AG08396 (cell line): ENCODE measurements around the gene ESYT3.
"Not testable (repeated sequence)": the region's sequence is repeated elsewhere in the genome, so short reads cannot be mapped to it uniquely, and the experiment has no call there.

Experiments used
- DNase-seq: peaks from one replicate; pipeline ENCODE4 v3.0.0; 2012; ENCODE audit warnings: low spot score, mixed read lengths

ESYT3 gene

DNA sequence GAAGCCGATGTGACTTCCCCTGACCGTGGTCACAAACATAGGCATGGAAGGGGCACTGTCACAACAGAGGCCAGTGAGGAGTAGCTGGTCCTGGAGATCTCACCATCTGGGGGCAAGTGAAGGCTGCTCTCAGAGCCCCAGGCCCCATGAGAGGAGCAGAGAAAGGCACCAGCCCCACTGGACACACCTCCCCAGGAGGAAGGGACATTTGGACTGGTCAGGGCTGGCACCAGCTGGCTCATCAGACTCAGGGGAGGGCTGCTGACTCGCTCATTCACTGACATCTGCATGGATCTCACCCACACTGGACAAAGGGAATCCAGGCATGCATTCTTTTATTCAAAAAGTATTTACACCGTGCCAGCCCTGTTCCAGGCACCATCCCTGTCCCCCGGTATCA, 26.8 kb downstream of the ESYT3 start:
- DNase-seq: no peak

GRCh38 chr3:138461896-138462295, 27.5 kb downstream of the ESYT3 start:
- no peak for DNase-seq

DNA sequence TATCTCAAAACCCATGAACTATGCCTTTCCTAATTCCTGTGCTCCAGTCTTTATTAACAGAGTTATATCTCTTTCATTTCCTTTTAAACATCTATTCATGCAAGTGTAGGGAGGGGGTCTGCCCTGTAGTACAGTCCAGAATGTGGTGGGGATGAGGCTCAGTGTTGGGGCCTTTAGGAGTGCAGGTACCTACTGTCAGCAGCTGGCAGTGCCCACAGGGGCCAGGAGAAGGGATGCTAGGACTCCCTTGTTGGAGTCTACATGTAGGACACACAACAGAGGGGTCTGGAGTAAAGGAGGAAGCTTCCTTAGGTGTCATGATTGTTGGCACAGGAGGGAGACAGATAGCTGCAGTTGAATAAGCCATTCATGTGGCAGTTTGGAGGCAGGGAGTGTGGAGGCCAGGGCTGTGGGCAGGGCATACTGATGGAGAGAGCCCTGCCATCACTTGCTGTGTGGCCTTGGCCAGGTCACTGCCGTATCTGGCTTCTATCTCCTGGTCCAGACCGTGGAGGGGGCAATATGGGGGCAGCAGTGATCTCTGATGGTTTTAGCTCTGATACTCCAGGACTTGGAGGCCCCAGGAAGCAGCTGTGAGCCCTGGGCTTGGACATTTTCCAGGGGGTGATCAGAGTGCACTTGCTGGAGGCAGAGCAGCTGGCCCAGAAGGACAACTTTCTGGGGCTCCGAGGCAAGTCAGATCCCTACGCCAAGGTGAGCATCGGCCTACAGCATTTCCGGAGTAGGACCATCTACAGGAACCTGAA, 29.5 kb downstream of the ESYT3 start:
- DNase-seq: no peak

DNA sequence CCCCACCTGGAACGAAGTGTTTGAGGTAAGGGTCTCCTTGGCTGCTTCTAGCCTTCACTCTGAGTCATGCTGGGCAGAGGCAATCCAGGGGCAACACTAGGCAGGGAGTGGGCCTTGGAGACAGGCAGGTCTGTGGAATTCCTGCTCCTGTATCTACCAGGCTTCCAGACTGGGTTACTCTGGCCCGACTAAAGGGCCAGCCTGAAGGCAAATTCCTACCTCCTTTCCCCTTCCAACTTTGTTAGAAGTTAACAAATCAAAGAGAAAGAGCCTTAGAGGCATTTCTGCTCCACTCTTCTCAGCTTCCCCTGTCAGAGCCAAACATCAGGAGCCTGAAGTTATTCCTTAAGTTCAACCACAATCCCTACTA, 30.1 kb downstream of the ESYT3 start:
- no peak for DNase-seq

DNA sequence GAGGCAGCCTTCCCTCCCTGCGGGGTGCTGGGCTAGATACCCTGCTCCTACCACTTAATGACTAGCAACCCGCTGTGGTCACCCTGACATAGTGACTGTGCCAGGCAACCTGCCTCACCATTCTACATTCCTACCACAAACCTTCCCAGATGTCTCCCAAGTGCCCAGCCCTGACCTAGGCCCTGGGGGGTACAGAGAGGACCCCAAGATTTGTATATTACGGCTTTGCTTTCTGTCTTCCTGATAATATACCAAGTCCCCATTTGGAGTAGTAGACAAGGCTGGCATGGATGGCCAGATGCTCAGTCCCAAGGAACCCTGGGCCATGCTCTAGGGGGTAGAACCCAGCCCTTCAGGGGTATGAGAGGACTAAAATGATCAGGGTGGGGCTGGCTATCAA, 31.0 kb downstream of the ESYT3 start:
- no peak for DNase-seq

DNA sequence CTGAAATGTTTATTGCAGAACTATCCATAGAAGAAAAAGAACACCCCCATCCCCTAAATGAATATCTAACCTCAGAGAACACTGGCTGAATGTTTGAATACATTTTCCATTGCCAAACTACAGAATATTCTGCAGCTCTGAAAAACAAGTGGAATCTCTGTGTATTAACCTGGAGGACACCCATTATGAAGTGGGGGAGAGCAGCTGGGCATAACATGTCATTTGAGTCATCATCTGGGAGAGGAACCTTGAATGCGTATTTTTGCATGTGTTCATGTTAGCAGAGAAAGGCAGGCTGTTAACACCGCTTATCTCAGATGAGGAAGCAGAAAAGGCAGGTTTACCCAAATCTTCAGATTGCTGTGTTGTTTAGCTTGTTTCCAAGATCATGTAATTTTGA, 31.5 kb downstream of the ESYT3 start:
- DNase-seq: no peak

GRCh38 chr3:138467931-138468330, 33.5 kb downstream of the ESYT3 start:
- DNase-seq: no peak

GRCh38 chr3:138468451-138468850, 34.0 kb downstream of the ESYT3 start:
- no peak for DNase-seq

GRCh38 chr3:138468886-138469285, 34.5 kb downstream of the ESYT3 start:
- DNase-seq: no peak

DNA sequence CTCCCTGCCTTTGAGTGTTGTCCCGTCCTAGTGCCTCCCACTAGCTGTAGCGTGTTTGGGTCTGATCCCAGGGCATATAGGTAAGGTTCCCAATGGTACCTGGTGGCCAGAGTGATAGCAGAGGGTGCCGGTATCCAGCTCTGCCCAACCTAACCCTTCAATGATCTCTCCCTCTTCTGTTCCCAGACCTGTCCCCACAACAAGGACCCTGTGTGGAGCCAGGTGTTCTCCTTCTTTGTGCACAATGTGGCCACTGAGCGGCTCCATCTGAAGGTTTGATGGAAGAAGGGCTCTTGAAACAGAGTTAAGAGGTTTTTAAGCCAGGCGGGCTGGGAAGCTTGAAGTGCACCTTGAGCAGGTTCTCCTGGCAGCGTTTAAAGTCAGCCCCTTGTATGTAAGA, 35.5 kb downstream of the ESYT3 start:
- DNase-seq: no peak

DNA sequence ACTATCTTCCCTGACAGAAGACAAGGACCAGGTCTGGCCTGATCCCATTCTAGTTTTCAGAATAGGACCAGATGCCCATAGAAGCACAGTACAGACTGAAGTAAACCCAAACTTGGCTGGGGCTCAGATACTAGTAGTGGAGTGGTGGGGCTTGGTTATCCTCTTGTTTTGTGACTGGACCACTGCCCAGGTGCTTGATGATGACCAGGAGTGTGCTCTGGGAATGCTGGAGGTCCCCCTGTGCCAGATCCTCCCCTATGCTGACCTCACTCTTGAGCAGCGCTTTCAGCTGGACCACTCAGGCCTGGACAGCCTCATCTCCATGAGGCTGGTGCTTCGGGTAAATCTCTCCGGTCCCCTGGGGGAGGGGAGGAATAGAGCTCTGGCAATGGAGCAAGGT, 36.3 kb downstream of the ESYT3 start:
- DNase-seq: no peak

DNA sequence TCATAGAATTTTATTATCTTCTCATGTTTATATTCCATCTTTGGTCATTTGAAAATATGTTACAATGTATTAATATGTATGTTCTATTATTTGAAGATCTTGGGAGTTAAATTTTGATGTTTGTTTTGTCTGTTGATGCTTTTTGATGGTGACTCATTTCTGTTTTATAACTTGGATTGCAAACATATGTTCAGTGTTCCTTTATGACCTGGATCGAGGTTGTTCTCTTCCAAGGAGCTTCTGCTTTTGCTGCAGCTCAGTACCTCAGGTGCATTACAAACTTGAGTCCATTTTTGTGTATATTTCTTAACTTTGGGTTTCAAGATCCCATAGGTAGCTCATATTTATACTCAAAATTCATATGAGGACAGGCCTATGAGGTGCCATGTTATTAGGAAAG, 37.1 kb downstream of the ESYT3 start:
- no peak for DNase-seq

DNA sequence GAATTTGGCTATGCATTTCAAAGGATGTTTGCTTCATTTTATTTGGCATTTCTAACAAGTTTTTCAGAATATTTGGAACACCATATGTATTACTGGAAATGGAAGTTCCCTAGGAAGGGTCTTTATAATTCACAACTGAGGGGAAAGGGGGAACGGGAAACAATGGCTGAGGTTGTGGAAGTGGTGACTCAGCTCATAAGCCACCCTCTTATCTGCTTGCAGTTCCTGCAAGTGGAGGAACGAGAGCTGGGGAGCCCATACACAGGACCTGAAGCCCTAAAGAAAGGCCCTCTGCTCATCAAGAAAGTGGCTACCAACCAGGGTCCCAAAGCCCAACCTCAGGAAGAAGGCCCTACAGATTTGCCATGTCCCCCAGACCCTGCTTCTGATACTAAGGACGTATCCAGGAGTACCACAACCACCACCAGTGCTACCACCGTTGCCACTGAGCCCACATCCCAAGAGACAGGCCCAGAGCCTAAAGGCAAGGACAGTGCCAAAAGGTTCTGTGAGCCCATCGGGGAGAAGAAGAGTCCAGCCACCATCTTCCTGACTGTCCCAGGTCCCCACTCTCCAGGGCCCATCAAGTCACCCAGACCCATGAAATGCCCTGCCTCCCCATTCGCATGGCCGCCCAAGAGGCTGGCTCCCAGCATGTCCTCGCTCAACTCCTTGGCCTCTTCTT, 37.9 kb downstream of the ESYT3 start:
- no peak for DNase-seq

DNA sequence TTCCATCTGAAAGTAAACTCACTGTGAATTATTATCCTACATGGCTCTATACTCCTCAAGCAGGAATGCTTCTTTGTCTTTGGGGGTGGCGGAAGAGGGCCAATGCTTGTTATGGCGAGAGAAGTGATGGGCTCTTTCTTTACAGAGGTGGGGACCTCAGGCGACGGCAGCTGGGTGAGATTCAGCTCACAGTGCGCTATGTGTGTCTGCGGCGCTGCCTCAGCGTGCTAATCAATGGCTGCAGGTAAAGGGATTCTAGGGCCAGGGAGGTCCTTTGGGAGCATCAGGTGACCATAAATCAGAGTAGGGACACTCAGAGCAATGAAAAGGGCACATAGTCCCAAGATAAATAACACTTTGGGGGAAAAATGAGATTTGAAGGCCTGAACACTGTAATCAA, 39.0 kb downstream of the ESYT3 start:
- no peak for DNase-seq

- no peak for DNase-seq
Observed at GRCh38 chr3:138474163-138474562, 39.7 kb downstream of the ESYT3 start.

DNA sequence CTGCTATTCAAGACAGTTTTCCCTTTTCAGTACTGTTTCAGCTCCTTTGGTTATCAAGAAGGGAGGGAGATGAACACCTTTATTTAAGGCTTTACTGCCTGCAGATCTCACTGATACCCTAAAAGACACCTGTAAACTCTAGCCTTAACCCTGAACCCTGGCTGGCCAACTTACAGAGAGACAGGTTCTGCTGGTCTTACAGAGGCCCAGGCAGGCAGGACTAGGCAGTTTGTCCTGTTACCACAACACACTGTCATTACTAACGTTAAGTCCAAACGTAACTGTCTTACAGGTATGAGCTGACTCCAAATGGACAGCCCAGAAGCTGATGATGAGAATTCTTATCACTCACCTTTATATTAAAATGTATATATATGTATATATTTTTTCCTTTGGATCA, 42.1 kb downstream of the ESYT3 start:
- no peak for DNase-seq

- DNase-seq: no peak
Observed at GRCh38 chr3:138477120-138477519, 42.7 kb downstream of the ESYT3 start.

- DNase-seq: no peak
Observed at GRCh38 chr3:138477801-138478200, 43.4 kb downstream of the ESYT3 start.

DNA sequence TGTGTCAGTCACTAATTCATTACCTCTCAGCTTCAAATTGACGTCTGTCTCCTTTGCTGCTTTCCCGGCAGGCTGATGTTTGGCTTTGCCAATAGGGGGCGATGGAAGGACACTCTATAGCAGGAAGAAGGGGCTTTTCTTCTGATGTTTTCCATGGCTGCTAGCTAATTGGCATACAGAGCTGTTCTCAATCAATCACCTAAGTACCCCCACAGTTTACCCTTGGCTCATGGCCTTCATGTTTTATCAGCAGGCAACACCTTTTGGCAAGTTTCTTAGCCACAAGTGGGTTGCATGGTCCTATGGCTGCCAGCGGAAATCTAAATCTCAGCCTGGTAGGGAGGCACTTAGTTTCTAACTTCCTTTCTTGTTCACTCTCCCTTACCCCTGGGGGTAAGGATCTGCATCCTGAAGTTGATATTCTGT, 45.0 kb downstream of the ESYT3 start:
- peak; percentile 70 for DNase-seq

DNA sequence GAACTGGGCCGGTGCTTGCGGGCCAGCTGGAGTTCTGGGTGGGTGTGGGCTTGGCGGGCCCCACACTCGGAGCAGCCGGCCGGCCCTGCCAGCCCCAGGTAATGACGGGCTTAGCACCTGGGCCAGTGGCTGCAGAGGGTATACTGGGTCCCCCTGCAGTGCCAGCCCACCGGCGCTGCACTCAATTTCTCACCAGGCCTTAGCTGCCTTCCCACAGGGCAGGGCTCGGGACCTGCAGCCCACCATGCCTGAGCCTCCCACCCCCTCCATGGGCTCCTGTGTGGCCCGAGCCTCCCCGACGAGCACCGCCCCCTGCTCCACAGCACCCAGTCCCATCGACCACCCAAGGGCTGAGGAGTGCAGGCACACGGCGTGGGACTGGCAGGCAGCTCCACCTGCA, 50.3 kb downstream of the ESYT3 start:
- DNase-seq: not testable (repeated sequence)

DNA sequence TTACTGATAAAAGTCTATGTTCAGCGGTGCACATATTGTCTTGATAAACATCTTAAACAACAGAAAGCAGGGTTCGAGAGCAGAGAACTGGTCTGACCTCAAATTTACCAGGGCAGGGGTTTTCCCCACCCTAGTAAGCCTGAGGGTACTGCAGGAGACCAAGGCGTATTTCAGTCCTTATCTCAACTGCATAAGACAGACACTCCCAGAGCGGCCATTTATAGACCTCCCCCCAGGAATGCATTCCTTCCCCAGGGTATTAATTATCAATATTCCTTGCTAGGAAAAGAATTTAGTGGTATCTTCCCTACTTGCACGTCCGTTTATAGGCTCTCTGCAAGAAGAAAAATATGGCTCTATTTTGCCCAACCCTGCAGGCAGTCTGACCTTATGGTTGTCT, 52.2 kb downstream of the ESYT3 start:
- not testable (repeated sequence) for DNase-seq

GRCh38 chr3:138491971-138492370, 57.6 kb downstream of the ESYT3 start:
- no peak for DNase-seq

DNA sequence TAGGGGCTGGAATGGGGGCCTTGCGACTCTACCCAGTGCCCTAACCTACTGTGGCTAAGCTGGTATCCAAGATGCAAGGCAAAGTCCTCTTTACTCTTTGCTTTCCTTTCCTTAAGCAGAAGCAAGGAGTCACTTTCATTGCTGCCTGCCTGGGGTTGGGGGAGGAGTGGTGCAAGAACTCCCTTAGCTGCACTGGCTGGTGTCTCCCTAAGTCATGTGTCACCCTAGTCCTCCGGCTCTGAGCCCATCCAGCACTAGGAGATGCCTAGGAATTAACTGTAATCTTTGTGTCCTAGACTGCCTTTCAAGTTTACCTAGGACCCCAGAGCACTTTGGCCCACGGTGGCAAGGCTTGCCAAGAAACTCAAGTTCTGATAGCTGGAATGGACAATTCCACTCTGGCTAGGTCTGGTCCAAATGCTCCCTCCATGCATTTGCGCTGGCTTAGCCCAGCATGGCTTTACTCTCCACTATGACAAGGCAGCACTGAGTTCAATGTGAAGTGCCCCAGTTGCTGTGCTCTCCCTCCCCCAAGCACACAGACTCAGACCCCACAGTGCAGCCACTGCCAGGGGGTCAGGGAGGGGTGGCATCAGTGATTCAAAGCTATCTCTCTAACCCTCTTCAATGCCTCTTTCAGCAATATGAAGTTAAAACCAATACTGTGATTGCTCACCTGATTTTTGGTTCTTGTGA, 58.7 kb downstream of the ESYT3 start:
- DNase-seq: no peak
